Thyroid gland (tissue), 4 donors: ENCODE measurements around the gene BGN.

Experiments used
- POLR2A ChIP-seq, 2 donors: fragments of 450-650 bp; IDR thresholded peaks; one replicate each; pipeline ENCODE4 v1.6.1; 2017; ENCODE audit warnings: antibody characterized with exemption in 2 of 2, mild to moderate bottlenecking in 2 of 2, moderate library complexity in 1 of 2
- TF ChIP-seq, protein P1 (sequence below), 6 experiments: fragments of 200-600 bp in 3 of 6; fragments of 450-650 bp in 3 of 6; sonication (generic) in 3 of 6; IDR thresholded peaks; one replicate each; pipeline ENCODE4 v1.5.1; 2016 to 2019; ENCODE audit warnings: antibody characterized with exemption in 6 of 6, mild to moderate bottlenecking in 2 of 6, inconsistent platforms in 1 of 6, moderate library complexity in 1 of 6

DNA sequence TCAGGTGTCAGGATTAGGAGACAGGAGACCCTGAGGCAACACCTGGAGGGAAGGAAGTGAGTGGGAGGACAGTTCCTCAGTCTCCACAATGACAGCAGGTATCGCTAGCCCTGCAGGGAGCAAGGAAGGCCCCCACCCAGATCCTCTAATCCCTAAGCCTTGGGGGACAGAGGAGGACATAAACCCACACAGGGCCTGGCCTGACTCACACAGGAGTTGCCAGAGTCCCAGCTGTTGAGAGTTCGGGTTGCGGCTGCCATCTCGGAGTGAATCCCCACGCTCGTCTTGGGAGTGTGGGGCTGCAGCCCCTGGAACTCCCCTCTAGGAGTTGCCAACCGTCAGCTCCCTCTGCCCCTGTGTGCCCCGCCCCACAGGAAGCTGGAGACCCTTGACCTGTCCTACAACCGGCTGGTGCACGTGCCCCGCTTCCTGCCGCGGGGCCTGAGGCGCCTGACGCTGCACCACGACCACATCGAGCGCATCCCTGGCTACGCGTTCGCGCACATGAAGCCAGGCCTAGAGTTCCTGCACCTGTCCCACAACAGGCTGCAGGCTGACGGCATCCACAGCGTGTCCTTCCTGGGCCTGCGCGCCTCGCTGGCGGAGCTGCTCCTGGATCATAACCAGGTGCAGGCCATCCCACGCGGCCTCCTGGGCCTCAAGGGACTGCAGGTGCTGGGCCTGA lies 9.2 kb upstream of the BGN start:
- TF ChIP-seq, protein P1, sequence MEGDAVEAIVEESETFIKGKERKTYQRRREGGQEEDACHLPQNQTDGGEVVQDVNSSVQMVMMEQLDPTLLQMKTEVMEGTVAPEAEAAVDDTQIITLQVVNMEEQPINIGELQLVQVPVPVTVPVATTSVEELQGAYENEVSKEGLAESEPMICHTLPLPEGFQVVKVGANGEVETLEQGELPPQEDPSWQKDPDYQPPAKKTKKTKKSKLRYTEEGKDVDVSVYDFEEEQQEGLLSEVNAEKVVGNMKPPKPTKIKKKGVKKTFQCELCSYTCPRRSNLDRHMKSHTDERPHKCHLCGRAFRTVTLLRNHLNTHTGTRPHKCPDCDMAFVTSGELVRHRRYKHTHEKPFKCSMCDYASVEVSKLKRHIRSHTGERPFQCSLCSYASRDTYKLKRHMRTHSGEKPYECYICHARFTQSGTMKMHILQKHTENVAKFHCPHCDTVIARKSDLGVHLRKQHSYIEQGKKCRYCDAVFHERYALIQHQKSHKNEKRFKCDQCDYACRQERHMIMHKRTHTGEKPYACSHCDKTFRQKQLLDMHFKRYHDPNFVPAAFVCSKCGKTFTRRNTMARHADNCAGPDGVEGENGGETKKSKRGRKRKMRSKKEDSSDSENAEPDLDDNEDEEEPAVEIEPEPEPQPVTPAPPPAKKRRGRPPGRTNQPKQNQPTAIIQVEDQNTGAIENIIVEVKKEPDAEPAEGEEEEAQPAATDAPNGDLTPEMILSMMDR (IDR thresholded peaks at IDR 0.05), result no peak
- no peak for TF ChIP-seq POLR2A (IDR thresholded peaks at IDR 0.05)
